HG03045 (cell line): Measurements from ENCODE around the gene PMEPA1.
A peak's percentile ranks its signal among the peaks of the same experiment; 100 is the strongest.

Source experiments
- ATAC-seq: cut with Tn5 transposase; IDR thresholded peaks from one replicate; pipeline ENCODE4 v1.9.1; 2021; ENCODE audit warnings: mild to moderate bottlenecking, moderate library complexity; ENCODE audit not compliant: unreplicated experiment

Gene PMEPA1

DNA sequence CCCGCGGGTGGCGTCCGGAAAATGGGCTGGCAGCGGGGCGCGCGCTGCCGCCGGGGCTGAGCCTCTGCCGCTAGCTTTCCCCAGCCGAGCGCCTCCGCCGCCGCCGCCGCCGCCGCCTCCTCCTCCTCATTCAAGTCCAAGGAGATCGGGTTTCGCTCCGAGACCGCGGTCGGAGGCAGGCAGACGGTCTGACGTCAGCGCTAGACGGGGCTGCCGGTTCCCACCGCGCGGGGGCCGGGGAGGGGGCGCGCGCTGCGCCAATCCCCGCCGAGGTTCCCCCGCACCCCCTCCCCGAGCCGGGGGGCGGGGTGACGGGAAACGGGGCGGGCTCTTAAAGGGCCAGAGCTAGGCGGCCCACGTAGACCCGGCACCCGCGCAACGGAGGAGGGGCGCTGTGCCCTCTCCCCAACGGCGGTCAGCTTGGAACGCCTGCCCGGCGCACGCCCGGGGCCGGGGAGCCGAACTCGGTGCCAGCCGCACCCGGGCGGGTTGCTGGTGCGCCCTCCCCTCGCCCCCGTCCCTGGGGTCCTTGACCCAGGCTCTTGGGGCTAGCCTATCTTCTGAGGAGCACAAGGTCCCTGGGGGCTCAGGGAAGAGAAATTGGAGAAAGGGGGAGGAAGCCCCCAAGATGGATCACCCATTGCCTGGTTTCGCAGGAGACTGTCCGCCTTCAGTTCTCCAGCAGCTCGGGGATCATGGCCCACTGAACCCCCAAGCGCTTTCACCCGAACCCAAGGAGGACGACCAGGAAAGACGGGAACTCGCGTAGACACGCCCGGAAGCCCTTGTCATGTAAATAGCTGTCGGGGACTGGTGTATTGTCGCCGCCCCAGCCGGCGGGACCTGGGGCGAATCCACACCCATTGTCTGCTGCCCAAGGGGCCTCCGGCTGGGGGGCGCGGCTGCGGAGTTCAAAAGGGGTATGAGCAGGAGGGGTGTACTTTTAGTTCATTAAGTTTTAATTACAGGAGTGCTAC lies at the start of gene PMEPA1:
Gene PMEPA1 (minus strand): TSS at position 193 of the 977 bp plus-strand sequence. CDS start 433 bp downstream, outside the sequence.
- peak; percentile 85 for ATAC-seq

- no peak for ATAC-seq
These were observed 48.0 kb upstream of the PMEPA1 start for GRCh38 chr20:57757767-57758166.

DNA sequence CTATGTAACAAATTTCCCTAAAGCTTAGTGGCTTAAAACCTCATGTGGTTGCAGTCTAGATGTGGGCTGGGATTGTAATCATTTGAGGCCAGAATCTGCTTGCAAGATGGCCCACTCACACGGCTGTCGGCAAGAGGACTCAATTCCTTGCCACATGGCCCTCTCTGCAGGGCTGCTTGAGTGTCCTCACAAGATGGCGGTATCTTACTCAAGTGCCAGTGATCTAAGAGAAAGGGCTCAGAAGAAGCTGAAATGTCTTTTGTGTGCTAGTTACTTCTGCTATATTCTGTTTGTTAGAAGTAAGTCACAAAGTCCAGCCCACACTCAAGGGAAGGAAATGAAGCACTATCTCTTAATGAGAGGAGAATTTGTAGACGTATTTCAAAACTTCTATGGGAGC lies 47.1 kb upstream of the PMEPA1 start:
- ATAC-seq, result no peak

GRCh38 chr20:57756213-57756612 lies 46.4 kb upstream of the PMEPA1 start:
- ATAC-seq, result no peak

GRCh38 chr20:57755609-57756008 lies 45.8 kb upstream of the PMEPA1 start:
- no peak for ATAC-seq

- no peak for ATAC-seq
These were observed 44.4 kb upstream of the PMEPA1 start for GRCh38 chr20:57754190-57754589.

DNA sequence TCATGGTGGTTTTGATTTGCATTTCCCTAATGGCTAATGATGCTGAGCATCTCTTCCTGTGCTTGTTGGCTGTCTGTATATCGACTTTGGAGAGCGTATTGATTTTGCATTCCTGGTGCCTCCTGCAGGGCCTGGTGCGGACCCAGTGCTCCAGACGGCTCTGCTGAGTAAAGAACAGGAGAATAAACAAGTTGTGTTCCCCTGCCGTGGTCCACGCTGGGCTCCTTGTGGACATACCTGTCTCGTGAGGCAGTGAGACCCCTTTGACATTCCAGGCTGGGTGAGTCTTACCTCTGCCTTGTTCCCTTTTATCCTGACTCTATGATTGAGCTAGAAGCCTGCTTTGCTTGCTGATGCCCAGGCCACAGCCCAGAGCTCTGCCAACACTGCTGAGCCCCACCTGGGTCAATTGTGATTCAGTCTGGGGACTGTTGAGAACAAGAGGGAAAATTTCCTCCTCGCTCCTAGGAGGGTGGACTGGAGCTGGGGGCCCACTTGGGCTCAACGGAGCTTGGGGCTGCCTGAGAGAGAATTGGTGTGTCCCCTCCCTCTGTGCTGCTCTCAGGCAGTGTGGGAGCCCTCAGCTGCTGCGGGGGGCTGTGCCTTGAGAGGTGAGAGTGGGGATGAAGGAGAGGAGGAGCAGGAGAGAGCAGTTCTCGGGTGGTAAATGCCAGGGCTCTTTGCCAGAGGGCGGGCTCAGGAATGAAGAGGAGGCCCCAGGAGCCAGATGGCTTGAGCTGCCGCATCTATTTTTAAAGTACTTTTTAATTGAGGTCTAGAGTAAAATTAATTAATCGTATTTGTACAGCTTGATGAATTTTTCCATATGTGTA lies 43.7 kb upstream of the PMEPA1 start:
- no peak for ATAC-seq

DNA sequence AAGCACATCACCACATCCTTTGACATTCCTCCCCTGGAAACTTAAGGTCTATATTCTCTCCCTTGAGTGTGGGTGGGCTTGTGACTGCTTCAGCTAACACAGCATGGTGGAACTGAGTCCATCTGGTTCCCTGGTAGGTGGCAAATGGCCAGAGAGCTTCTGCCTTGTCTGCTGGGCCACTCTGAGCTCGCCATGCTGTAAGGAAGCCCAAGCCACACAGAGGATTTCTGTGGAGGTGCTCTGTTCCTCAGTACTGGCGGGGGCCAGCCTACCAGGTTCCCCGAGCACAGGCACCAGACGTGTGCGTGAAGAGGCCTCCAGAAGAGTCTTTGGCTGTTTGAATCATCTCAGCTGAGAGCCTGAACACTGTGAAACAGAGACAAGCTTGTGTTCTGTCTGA lies 41.6 kb upstream of the PMEPA1 start:
- ATAC-seq, result no peak

DNA sequence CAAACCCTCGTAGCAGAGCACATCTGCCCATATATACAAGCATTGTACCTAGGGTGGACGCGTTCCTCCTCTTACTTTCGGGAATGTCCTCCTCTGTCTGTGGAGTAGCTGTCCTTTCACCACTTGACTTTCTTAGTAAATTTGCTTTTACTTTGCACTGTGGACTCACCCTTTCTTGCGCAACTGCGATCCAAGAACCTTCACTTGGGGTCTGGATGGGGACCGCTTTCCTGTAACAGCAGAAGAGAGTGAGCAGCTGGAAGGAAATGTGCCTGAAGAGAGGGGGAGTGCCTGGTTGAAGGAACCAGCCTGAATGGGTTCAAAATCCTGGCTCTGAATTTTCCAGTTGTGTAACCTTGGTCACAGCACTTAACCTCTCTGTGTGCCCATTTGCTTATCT lies 40.1 kb upstream of the PMEPA1 start:
- no peak for ATAC-seq

DNA sequence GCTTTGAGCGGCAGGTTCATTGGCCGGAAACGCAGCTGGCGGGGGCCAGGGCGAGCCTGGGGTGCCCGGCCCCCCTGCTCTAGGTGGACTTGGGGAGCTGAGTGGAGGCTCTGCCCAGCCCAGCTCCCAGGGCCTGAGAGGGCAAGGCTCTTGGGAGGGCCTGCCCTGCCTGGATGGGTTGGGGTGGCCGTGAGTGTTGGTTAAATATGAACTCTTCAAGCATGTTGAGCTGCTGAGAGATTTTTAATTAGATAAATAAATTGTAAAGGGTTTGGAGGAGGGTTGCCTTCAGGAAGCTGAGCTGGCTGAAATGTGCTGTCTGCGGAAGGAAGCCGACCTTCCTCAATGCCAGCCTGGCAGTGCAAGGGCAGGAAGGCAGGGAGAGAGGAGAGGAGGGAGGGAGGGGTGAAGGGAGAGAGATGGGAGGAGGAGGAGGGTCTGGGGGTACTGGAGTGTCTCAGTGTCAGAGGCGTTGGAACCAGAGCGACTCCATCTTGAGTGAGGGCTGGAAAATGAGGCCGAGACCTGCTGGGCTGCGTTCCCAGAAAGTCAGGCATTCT lies 39.4 kb upstream of the PMEPA1 start:
- no peak for ATAC-seq

GRCh38 chr20:57748601-57749130 lies 38.9 kb upstream of the PMEPA1 start:
- ATAC-seq, result no peak

- no peak for ATAC-seq
These were observed 38.2 kb upstream of the PMEPA1 start for GRCh38 chr20:57747861-57748481.

- no peak for ATAC-seq
These were observed 37.1 kb upstream of the PMEPA1 start for GRCh38 chr20:57746832-57747404.

DNA sequence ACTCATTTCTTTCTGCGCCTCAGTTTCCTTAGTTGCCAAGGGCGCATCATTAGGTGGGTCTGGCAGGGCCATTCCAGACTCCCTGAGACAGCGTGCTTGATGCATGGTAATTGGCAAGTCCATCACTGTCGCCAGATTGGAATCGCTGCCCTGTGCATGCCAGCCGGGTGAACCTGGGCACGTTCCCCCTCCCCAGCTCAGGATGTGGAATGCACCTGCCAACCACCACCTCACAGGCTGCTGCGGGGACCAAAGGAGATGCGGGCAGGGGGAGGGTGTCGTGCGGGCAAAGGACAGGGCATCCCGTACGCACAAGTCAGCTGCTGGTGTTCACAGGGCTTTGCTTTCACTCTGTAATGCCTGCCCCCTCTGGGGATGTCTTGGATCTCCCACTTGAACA lies 36.4 kb upstream of the PMEPA1 start:
- ATAC-seq, result no peak

GRCh38 chr20:57744206-57744605 lies 34.4 kb upstream of the PMEPA1 start:
- ATAC-seq, result no peak

- ATAC-seq, result no peak
These were observed 33.8 kb upstream of the PMEPA1 start for GRCh38 chr20:57743450-57744095.

DNA sequence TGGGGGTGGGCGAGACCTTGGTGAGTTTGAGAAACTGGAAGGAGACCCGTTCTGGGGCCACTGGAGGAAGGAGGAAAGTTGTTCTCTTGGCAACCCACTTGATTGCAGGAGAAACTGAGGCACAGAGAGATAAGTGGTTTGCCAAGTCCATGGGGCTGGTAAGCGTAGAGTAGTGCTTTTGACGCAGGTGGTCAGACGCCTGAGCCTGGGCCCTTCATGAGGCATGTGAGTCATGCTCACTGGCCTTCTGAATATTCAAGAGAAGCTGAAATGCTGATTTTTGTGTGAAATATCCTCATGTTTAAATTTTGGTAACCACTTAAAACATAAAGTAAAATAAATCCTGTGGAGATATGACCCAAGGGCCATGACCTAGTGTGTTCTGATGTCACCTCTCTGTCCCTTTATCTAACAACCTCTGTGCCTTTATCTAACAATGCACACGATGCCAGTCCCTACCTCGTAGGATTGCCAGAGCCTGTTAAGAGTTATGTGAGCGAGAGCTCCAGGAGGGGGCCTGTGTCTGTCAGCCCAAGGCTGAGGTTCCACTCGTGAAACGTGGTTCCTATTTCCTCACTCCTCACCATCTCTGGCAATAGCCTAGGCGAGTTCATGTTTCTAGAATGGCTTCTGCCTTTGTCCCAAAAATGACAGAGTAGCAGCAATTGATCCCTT lies 32.8 kb upstream of the PMEPA1 start:
- ATAC-seq, result no peak

- ATAC-seq, result no peak
These were observed 28.7 kb upstream of the PMEPA1 start for GRCh38 chr20:57738484-57738883.

DNA sequence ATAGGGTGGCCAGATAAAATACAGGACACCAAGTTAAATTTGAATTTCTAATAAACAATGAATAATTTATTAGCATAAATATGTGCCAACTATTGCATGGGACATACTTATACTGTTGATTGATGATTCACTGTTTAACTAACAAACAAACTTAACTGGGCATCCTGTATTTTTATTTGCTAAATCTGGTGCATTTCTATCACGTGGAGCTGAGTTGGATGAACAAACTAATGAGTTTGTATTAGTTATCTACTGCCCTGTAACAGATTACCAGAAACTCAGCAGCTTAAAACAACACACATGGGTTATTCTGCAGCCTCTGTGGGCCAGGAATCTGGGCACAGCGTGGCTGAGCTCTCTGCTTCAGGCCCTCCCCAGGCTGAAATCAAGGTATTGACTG lies 28.2 kb upstream of the PMEPA1 start:
- ATAC-seq, result no peak
